ENCODE results near the gene EHD3.
"Not testable (repeated sequence)": the region's sequence is repeated elsewhere in the genome, so short reads cannot be mapped to it uniquely, and the experiment has no call there.

EHD3 gene

GRCh38 chr2:31275976-31276375, 42.0 kb downstream of the EHD3 start:
- DNase-seq (ENCODE audit: low read depth in 1 of 2, low spot score in 1 of 2) = no peak

GRCh38 chr2:31277621-31278020, 43.7 kb downstream of the EHD3 start:
- TF ChIP-seq CTCF (IDR thresholded peaks at IDR 0.05; ENCODE audit: insufficient read depth, low read length) (no peak), SPI1 (IDR thresholded peaks at IDR 0.05; ENCODE audit: borderline replicate concordance, low read depth) (no peak), POLR2AphosphoS5 (IDR thresholded peaks at IDR 0.05; ENCODE audit: low read depth) (no peak), GABPA (IDR thresholded peaks at IDR 0.05; ENCODE audit: low read depth) (no peak), REST (IDR thresholded peaks at IDR 0.05; ENCODE audit: insufficient replicate concordance, low read depth) (no peak)
- no peak for DNase-seq (ENCODE audit: low read depth in 1 of 2, low spot score in 1 of 2)
- Histone ChIP-seq H3K4me3 (replicated peaks; ENCODE audit: insufficient read depth, low read length) (no peak overlapping the region), H3K27ac (replicated peaks) (no peak overlapping the region), H3K27me3 (ENCODE audit: insufficient read depth, poor library complexity, severe bottlenecking) (no peaks in the 10 kb centered on the region)

More at GRCh38 chr2:31275976-31276375, 42.0 kb downstream of the EHD3 start:
- Histone ChIP-seq H3K4me3 (replicated peaks; ENCODE audit: insufficient read depth, low read length) (no peak overlapping the region), H3K27me3 (ENCODE audit: insufficient read depth, poor library complexity, severe bottlenecking) (no peaks in the 10 kb centered on the region), H3K27ac (replicated peaks) (no peak overlapping the region)
- TF ChIP-seq POLR2AphosphoS5 (IDR thresholded peaks at IDR 0.05; ENCODE audit: low read depth) (no peak), REST (IDR thresholded peaks at IDR 0.05; ENCODE audit: insufficient replicate concordance, low read depth) (no peak), CTCF (IDR thresholded peaks at IDR 0.05; ENCODE audit: insufficient read depth, low read length) (no peak), GABPA (IDR thresholded peaks at IDR 0.05; ENCODE audit: low read depth) (no peak), SPI1 (IDR thresholded peaks at IDR 0.05; ENCODE audit: borderline replicate concordance, low read depth) (no peak)

DNA sequence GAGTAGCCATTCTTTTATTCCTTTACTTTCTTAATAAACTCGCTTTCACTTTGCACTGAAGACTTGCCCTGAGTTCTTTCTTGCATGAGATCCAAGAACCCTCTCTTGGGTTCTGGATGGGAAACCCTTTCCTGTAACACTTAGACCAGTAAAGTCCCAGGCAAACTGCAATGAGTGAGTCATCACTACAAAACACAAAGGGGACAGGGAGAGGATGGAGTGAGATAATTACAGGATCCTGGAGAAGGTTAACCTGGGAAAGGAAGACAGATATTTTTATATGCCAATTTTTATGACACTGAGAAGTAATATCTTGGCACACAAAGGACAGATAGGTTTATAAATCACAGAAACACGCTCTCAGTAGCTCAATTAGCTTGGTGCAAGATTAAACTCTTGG, 48.7 kb downstream of the EHD3 start:
- Histone ChIP-seq H3K27ac (replicated peaks) (no peak overlapping the region), H3K27me3 (ENCODE audit: insufficient read depth, poor library complexity, severe bottlenecking) (no peaks in the 10 kb centered on the region), H3K4me3 (replicated peaks; ENCODE audit: insufficient read depth, low read length) (no peak overlapping the region)
- DNase-seq (ENCODE audit: low read depth in 1 of 2, low spot score in 1 of 2) = no peak
- TF ChIP-seq SPI1 (IDR thresholded peaks at IDR 0.05; ENCODE audit: borderline replicate concordance, low read depth) = no peak
- no peak for TF ChIP-seq POLR2AphosphoS5 (IDR thresholded peaks at IDR 0.05; ENCODE audit: low read depth)
- no peak for TF ChIP-seq GABPA (IDR thresholded peaks at IDR 0.05; ENCODE audit: low read depth)
- no peak for TF ChIP-seq CTCF (IDR thresholded peaks at IDR 0.05; ENCODE audit: insufficient read depth, low read length)
- no peak for TF ChIP-seq REST (IDR thresholded peaks at IDR 0.05; ENCODE audit: insufficient replicate concordance, low read depth)

DNA sequence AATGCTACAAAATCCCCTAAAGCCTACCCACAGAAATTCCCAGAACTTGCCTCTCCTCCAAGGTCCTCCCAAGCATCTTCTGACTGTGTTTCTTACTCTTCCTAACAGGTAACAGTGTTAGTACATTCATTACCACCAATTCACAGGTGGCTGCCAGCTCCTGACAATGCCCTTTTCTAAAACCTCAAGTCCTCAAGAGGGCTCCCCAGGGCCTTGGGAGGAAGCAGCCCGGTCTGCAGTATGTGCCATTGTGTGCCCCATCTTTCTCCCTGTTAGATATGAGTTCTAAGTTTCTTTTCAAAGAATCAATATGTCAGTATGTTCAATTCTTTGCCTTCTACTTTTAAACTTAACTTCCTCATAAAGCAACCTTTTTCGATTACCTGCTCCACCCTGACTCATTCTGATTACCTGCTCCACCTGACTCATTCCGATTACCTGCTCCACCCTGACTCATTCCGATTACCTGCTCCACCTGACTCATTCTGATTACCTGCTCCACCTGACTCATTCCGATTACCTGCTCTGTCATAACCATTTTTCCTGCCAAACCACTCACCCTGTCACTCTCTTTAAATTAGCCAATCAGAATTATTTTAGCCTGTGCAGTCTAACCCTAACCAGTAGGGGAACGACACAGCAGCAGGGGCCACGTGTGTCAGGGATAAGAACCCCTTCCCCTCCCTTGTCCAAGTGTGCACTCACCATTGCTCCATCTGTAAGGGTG, 49.4 kb downstream of the EHD3 start:
- H3K4me3 ChIP-seq (replicated peaks; ENCODE audit: insufficient read depth, low read length); DNase-seq (ENCODE audit: low read depth in 1 of 2, low spot score in 1 of 2); H3K27ac ChIP-seq (replicated peaks); H3K27me3 ChIP-seq (ENCODE audit: insufficient read depth, poor library complexity, severe bottlenecking): not testable (repeated sequence)
